Heart right ventricle (tissue), 16 donors: ENCODE measurements around the gene IFT88. TPM values are rescaled to one million over a fixed set of nuclear protein-coding genes. Genes with fewer than 3 reads are reported as not detected.

ENCODE experiments used
- ATAC-seq, 8 donors: fragments of 200-7000 bp; cut with Tn5 transposase; one replicate each; pipeline ENCODE4 v1.9.1; 2020; ENCODE audit warnings: mild to moderate bottlenecking in 8 of 8, moderate library complexity in 8 of 8, moderate number of reproducible peaks in 1 of 8
- DNase-seq, 2 donors: peaks; one replicate each; pipeline ENCODE4 v3.0.0-alpha.2; 2020
- H3K27ac ChIP-seq, 10 donors: fragments of 200-600 bp; sonication (generic) in 2 of 10; one replicate each; pipeline versions ENCODE4 v1.5.0 to v1.8.0; 2020 to 2022; ENCODE audit warnings: mild to moderate bottlenecking in 3 of 10
- H3K27me3 ChIP-seq, 7 donors: fragments of 200-600 bp; one replicate each; pipeline ENCODE4 v1.8.0; 2021 to 2022; ENCODE audit warnings: mild to moderate bottlenecking in 2 of 7
- H3K36me3 ChIP-seq, 9 donors: fragments of 200-600 bp; sonication (generic) in 1 of 9; one replicate each; pipeline versions ENCODE4 v1.5.0 to v1.8.0; 2020 to 2022; ENCODE audit warnings: mild to moderate bottlenecking in 2 of 9
- H3K4me1 ChIP-seq, 9 donors: fragments of 200-600 bp; sonication (generic) in 1 of 9; one replicate each; pipeline versions ENCODE4 v1.5.0 to v1.8.0; 2020 to 2022; ENCODE audit warnings: mild to moderate bottlenecking in 4 of 9
- H3K4me3 ChIP-seq, 10 donors: fragments of 200-600 bp; sonication (generic) in 2 of 10; one replicate each; pipeline versions ENCODE4 v1.5.0 to v1.8.0; 2020 to 2022; ENCODE audit warnings: mild to moderate bottlenecking in 7 of 10, moderate library complexity in 2 of 10
- H3K9me3 ChIP-seq, 11 donors: fragments of 200-600 bp in 10 of 11; sonication (generic) in 2 of 11; one replicate each; pipeline versions ENCODE4 v1.5.0 to v1.8.0; 2013 to 2022; ENCODE audit warnings: mild to moderate bottlenecking in 2 of 11, control low read depth in 1 of 11, moderate library complexity in 1 of 11
- CTCF ChIP-seq, 9 donors: fragments of 200-600 bp; sonication (generic) in 2 of 9; IDR thresholded peaks; one replicate each; pipeline versions ENCODE4 v1.5.0 to v1.8.0; 2021 to 2022; ENCODE audit warnings: antibody characterized with exemption in 9 of 9, mild to moderate bottlenecking in 5 of 9, moderate library complexity in 1 of 9
- WGBS, 2 donors: extraction: QIAGEN DNeasy Blood & Tissue Kit; methylation state at CpG; one replicate each; pipeline ENCODE4 v1.1.7; 2013; ENCODE audit warnings: inconsistent platforms in 1 of 2; 5-methylcytosine and 5-hydroxymethylcytosine counted together
- intact Hi-C, 10 donors: fragments of 100-400 bp; cut with DNase I; formaldehyde crosslinking; loops; one replicate each; pipeline versions ENCODE4 v1.11.1 to v1.14.2; 2022
- polyA plus RNA-seq, 2 donors: library from polyadenylated mRNA; stranded (reverse); fragments of 200-250 nt; gene quantifications; one replicate each; pipeline ENCODE4 v1.2.3, GENCODE V29; 2013
- total RNA-seq, 10 donors: library from RNA; stranded (reverse); fragmentation: NEBNext Ultra II Directional in 3 of 10; extraction: Animal tissue kit (Norgen Biotek cat#: 25700) in 3 of 10; gene quantifications; one replicate each; pipeline versions ENCODE4 v1.2.1 to v1.2.4, GENCODE V29; 2021 to 2023
- donor health status: Arrhythmogenic right ventricular cardiomyopathy.
- donor health status: ischemic (EF 13 %, LVEDD 7.1; RV severe dilation, severe dysfunction).
- donor health status: healthy with polysubstance abuse.
- donor health status: DM: no; HTN: yes; CAD: no.
- donor health status: DM: no; HTN: no; CAD: no.
- donor health status: ischemic (EF 25% LVEDD 6.9; RV normal size, moderate dysfunction).
- donor health status: ischemic (EF 25% LVEDD 5.7; RV mildly dilated, moderate dysfunction).
- donor health status: healthy.
- donor health status: DM: yes; HTN: yes; CAD: no.
- donor health status: Ischemic cardiomyopathy.
- donor health status: ischemic (EF 35%, LVEDD 5.7; RV mildly dilated, moderate dysfunction).
- donor health status: nonischemic (EF 11% LVEDD 7.7; RV severe dilation, severe dysfunction).
- donor health status: DM: yes; HTN: yes; CAD: no.
- donor health status: PGD.
- donor health status: ischemic (EF 29% LVEDD 5.4; RV normal size, mild dysfunction).
- donor health status: nonischemic (EF 23%, LVEDD 6.1; RV moderate dilation, normal function).

The IFT88 gene
- total and polyA plus RNA-seq, 12 donors: 5.9 to 13.6 (median 7.3) TPM

GRCh38 chr13:20571676-20572075 is 4.7 kb downstream of the IFT88 start:
- Histone ChIP-seq H3K4me1 (peaks cover 0 to 14% (median 9%) of the 10 kb centered on the region in 9 donors), H3K4me3 (no peak overlapping the region), H3K36me3 (peaks cover 0 to 25% (median 6%) of the 10 kb centered on the region in 9 donors), H3K27ac (no peak overlapping the region), H3K27me3 (no peaks in the 10 kb centered on the region), H3K9me3 (peaks cover 0 to 17% (median 0%) of the 10 kb centered on the region in 11 donors)
- no peak for TF ChIP-seq CTCF (IDR thresholded peaks at IDR 0.05)
- intact Hi-C loops: loop anchor here in 1 of 10 donors (10.0 kb wide), 1 partner anchor 67 kb away; no protein-coding TSS in a partner anchor
- ATAC-seq (no peak), DNase-seq (no peak)

GRCh38 chr13:20573186-20573585 is 6.2 kb downstream of the IFT88 start:
- 89 to 93% methylated on average over 4 of the region's 4 CpGs for WGBS, 2 donors

GRCh38 chr13:20573636-20574035 is 6.7 kb downstream of the IFT88 start:
- no peak for DNase-seq
- no peak for TF ChIP-seq CTCF (IDR thresholded peaks at IDR 0.05)
- no peak for ATAC-seq
- WGBS, 2 donors: 89% methylated on average over 2 of the region's 2 CpGs
- intact Hi-C loops: loop anchor here in 1 of 10 donors (10.0 kb wide), 1 partner anchor 69 kb away; no protein-coding TSS in a partner anchor
- Histone ChIP-seq H3K27me3 (no peaks in the 10 kb centered on the region), H3K36me3 (peaks cover 0 to 43% (median 6%) of the 10 kb centered on the region in 9 donors), H3K4me3 (no peak overlapping the region), H3K4me1 (peaks cover 0 to 2% (median 0%) of the 10 kb centered on the region in 9 donors), H3K27ac (no peak overlapping the region), H3K9me3 (peaks cover 0 to 30% (median 0%) of the 10 kb centered on the region in 11 donors)

More at GRCh38 chr13:20573186-20573585, 6.2 kb downstream of the IFT88 start:
- intact Hi-C loops: loop anchor here in 1 of 10 donors (10.0 kb wide), 1 partner anchor 68 kb away; no protein-coding TSS in a partner anchor
- DNase-seq (no peak), ATAC-seq (no peak)
- Histone ChIP-seq H3K4me3 (no peak overlapping the region), H3K9me3 (peaks cover 0 to 30% (median 0%) of the 10 kb centered on the region in 11 donors), H3K27me3 (no peaks in the 10 kb centered on the region), H3K36me3 (peaks cover 0 to 39% (median 6%) of the 10 kb centered on the region in 9 donors), H3K27ac (no peak overlapping the region), H3K4me1 (peaks cover 0 to 6% (median 4%) of the 10 kb centered on the region in 9 donors)
- TF ChIP-seq CTCF (IDR thresholded peaks at IDR 0.05): no peak

- TF ChIP-seq CTCF (IDR thresholded peaks at IDR 0.05): no peak
- H3K9me3 ChIP-seq: peaks cover 0 to 32% (median 5%) of the 10 kb centered on the region in 11 donors
- peaks cover 0 to 77% (median 17%) of the 10 kb centered on the region in 9 donors for H3K36me3 ChIP-seq
- H3K4me1 ChIP-seq: peaks cover 0 to 8% (median 0%) of the 10 kb centered on the region in 9 donors
- H3K27ac ChIP-seq: no peak overlapping the region
- DNase-seq: no peak
- 92 to 94% methylated on average over 3 of the region's 3 CpGs for WGBS, 2 donors
- no peaks in the 10 kb centered on the region for H3K27me3 ChIP-seq
- no peak overlapping the region for H3K4me3 ChIP-seq
- intact Hi-C loops: loop anchor here in 1 of 10 donors (10.0 kb wide), 1 partner anchor 74 kb away; no protein-coding TSS in a partner anchor
- no peak for ATAC-seq
Observed at GRCh38 chr13:20579191-20579590, 12.2 kb downstream of the IFT88 start.
